Colonic mucosa (tissue), 4 donors: ENCODE measurements around the gene STH. TPM values are rescaled to one million over a fixed set of nuclear protein-coding genes. Genes with fewer than 3 reads are reported as not detected.

Experiments used
- DNase-seq: peaks from one replicate; pipeline ENCODE4 v3.0.0-alpha.2; 2020
- H3K27ac ChIP-seq: fragments of 200-600 bp; one replicate; pipeline ENCODE4 v1.8.0; 2021
- H3K27me3 ChIP-seq: fragments of 200-600 bp; one replicate; pipeline ENCODE4 v1.8.0; 2021
- H3K36me3 ChIP-seq: fragments of 200-600 bp; one replicate; pipeline ENCODE4 v1.8.0; 2021
- H3K4me1 ChIP-seq: fragments of 200-600 bp; one replicate; pipeline ENCODE4 v1.8.0; 2021; ENCODE audit warnings: mild to moderate bottlenecking
- H3K4me3 ChIP-seq: fragments of 200-600 bp; one replicate; pipeline ENCODE4 v1.8.0; 2021
- H3K9ac ChIP-seq, 2 donors: one replicate each; pipeline ENCODE4 v1.7.0; 2013; ENCODE audit warnings: control low read depth in 2 of 2, low read depth in 2 of 2, low read length in 2 of 2
- H3K9me3 ChIP-seq: fragments of 200-600 bp; one replicate; pipeline ENCODE4 v1.8.0; 2021
- CTCF ChIP-seq: fragments of 200-600 bp; IDR thresholded peaks from one replicate; pipeline ENCODE4 v1.8.0; 2022; ENCODE audit warnings: antibody characterized with exemption, mild to moderate bottlenecking
- intact Hi-C: fragments of 100-400 bp; cut with DNase I; formaldehyde crosslinking; loops from one replicate; pipeline ENCODE4 v1.14.1; 2022
- total RNA-seq, 2 donors: library from RNA; stranded (reverse); fragmentation: NEBNext Ultra II Directional in 1 of 2; extraction: Animal tissue kit (Norgen Biotek cat#: 25700) in 1 of 2; gene quantifications; one replicate each; pipeline ENCODE4 v1.2.1, GENCODE V29; 2021
- donor health status: healthy.
- donor health status: DM: no; HTN: no; CAD: no.
- donor health status: DM: no; HTN: no; CAD: no.

STH gene
- total RNA-seq, 2 donors from 2014 or later = not detected

DNA sequence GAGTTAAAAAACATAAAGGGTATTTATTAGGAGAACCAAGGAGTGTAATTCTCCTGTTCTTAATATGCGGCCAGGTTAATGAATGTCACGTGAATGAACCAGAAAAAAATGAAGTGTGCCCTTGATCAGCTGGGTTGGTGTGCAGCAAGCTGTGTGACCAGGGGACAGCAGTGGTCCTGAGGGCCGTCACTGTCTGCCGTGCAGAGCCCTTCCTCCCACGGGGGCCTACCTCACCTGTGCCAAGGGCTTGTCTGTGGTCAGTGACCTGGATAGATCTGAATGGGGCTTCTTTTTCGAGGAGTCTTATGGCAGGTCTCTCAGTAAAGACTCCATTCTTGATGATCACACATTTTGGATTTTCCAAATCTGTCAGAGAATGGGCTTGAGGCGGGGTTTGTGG, 17.7 kb upstream of the STH start:
- Histone ChIP-seq H3K9ac (no peak overlapping the region), H3K36me3 (no peaks in the 10 kb centered on the region), H3K27ac (no peak overlapping the region), H3K27me3 (no peaks in the 10 kb centered on the region), H3K4me1 (no peaks in the 10 kb centered on the region), H3K9me3 (no peaks in the 10 kb centered on the region), H3K4me3 (no peak overlapping the region)
- TF ChIP-seq CTCF = no peak
- intact Hi-C loops = no loop called here
- DNase-seq = no peak

GRCh38 chr17:45982791-45983613, 16.0 kb upstream of the STH start:
- H3K36me3 ChIP-seq = no peaks in the 10 kb centered on the region
- no peaks in the 10 kb centered on the region for H3K27me3 ChIP-seq
- intact Hi-C loops = no loop called here
- no peaks in the 10 kb centered on the region for H3K9me3 ChIP-seq
- TF ChIP-seq CTCF = no peak
- no peak for DNase-seq
- H3K4me3 ChIP-seq = no peak overlapping the region
- H3K4me1 ChIP-seq = no peaks in the 10 kb centered on the region
- H3K9ac ChIP-seq = no peak overlapping the region
- H3K27ac ChIP-seq = no peak overlapping the region

- TF ChIP-seq CTCF = no peak
- H3K27me3 ChIP-seq = no peaks in the 10 kb centered on the region
Measured at GRCh38 chr17:45983614-45984310, 15.3 kb upstream of the STH start.

DNA sequence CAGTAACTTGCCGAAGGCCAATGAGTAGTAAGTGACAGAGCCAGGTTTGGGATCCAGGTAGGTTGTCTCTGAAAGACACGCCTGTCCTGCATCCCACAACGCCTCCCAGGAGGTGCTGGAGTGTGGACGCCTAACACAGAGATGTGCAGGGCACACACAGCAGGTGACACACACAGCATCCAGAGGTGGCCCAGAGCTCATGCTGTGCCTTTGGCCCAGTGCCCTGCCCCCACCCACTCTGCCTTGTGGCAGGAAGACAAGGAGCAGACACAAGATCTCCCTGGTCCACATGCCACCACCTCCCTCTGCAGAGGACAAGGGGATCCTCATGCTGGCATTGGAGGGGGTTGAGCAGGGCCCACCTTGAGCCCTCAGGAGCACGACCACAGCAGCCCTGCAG, 14.7 kb upstream of the STH start:
- Histone ChIP-seq H3K9me3 (no peaks in the 10 kb centered on the region), H3K27ac (no peak overlapping the region), H3K9ac (no peak overlapping the region), H3K4me3 (no peak overlapping the region), H3K27me3 (no peaks in the 10 kb centered on the region), H3K4me1 (no peaks in the 10 kb centered on the region), H3K36me3 (no peaks in the 10 kb centered on the region)
- intact Hi-C loops = no loop called here
- TF ChIP-seq CTCF = no peak
- DNase-seq = no peak

More at GRCh38 chr17:45983614-45984310, 15.3 kb upstream of the STH start:
- Histone ChIP-seq H3K9ac (no peak overlapping the region), H3K9me3 (no peaks in the 10 kb centered on the region), H3K27ac (no peak overlapping the region), H3K4me3 (no peak overlapping the region), H3K36me3 (no peaks in the 10 kb centered on the region), H3K4me1 (no peaks in the 10 kb centered on the region)
- intact Hi-C loops = no loop called here
- no peak for DNase-seq

DNA sequence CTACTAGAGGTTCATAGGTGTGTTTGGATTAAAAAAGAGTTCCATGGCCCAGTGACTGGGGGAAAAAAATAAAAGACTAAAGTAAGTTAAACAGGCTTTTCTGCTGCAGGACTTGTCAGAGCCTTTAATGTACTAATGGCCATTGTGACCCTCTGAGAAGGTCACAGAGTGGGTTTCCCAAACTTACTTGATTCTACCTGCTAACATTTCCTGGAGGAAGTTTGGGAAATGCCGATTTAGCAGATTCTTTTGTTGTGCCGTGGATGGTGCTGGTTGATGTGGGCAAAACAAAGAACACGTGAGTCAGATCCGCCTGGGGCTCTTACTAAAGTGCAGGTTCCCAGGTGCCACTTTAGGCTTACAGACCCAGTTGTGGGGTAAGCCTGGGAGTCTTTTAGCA, 13.6 kb upstream of the STH start:
- Histone ChIP-seq H3K36me3 (no peaks in the 10 kb centered on the region), H3K27ac (no peak overlapping the region), H3K27me3 (no peaks in the 10 kb centered on the region), H3K9ac (no peak overlapping the region), H3K4me1 (no peaks in the 10 kb centered on the region), H3K9me3 (no peaks in the 10 kb centered on the region), H3K4me3 (no peak overlapping the region)
- no peak for DNase-seq
- TF ChIP-seq CTCF = no peak
- intact Hi-C loops = no loop called here
